ENCODE data around the gene LAP3. TPM values are rescaled to one million over a fixed set of nuclear protein-coding genes. Genes with fewer than 3 reads are reported as not detected.
A peak's percentile ranks its signal among the peaks of the same experiment; 100 is the strongest.

The LAP3 gene
- 63.8 and 65.1 TPM in 2 replicates for total RNA-seq (2014; rRNA removed)
- Bru-seq, nascent RNA = percentile 65 among the genes with signal in this experiment
- percentile 68 among the genes with signal in this experiment for BruChase-seq, experiment 1, labeled RNA remaining after a 6-hour chase
- BruChase-seq, experiment 2, labeled RNA remaining after a 2-hour chase = percentile 66 among the genes with signal in this experiment
- long read RNA-seq, transcript LAP3-201 (13 exons, 2,213 nt) = major isoform, 95 of 112 reads
- long read RNA-seq, partial matches to known transcripts = 11 of 112 reads
- long read RNA-seq, other reads (novel, unspliced or antisense) = 6 of 112 reads

DNA sequence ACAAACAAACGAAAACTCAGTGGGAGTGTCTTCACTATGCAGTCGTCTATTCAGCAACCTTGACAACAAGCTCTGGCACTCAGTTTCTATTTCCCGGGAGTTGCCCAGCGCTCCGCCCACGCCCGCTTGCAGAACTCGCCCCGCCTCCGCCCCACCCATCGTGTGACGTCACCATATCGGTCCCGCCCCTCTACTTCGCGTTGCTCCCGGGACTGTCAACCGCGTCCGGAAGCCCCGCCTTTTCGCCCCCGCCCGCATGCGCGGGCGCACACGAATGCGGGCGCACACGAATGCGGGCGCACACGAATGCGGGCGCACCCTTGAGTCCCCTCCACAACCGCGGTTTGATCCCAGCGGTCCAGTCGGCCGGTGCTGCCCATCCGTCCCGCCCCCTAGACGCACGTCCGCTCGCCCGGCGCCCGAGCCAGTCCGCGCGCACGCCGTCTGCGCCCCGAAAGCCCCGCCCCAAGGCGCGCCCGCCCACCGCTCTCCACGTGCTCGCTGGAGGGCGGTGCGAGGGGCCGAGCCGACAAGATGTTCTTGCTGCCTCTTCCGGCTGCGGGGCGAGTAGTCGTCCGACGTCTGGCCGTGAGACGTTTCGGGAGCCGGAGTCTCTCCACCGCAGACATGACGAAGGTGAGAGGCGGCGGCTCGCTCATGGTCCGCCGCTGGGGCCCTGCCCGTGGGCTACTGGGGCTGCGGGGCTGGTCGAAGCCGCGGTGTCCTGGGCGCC lies at the start of gene LAP3:
LAP3 (plus strand) TSS at position 267 of the 733 bp plus-strand sequence; CDS start at position 535, 268 bp downstream.
- ATAC-seq (peak; percentile 92), DNase-seq (peak; percentile 90)
- no peaks in the 10 kb centered on the region for H3F3A ChIP-seq (ENCODE audit: low read length, unreplicated experiment)
- no peaks in the 10 kb centered on the region for H3K27me3 ChIP-seq (ENCODE audit: low read length)
- peak within 1 kb of the TSS; percentile 96 for H3K4me2 ChIP-seq (ENCODE audit: low read length)
- peak within 1 kb of the TSS; percentile 84 for H2AFZ ChIP-seq (ENCODE audit: low read length)
- H3K9me3 ChIP-seq (ENCODE audit: low read length) = no peaks in the 10 kb centered on the region
- no TSS peak for BruUV-seq (replicated peaks)
- H3K27ac ChIP-seq (ENCODE audit: low read length) = peak within 1 kb of the TSS; percentile 44
- POLR2A ChIA-PET (ENCODE audit: unreplicated experiment) = no interaction called here
- intact Hi-C loops (cut with micrococcal nuclease) = loop anchor here (1.0 to 2.0 kb wide), 3 partner anchors 28 to 65 kb away; partner anchors contain the start of genes MED28 and QDPR
- peaks cover 23% of the 10 kb centered on the region for H3K79me2 ChIP-seq (ENCODE audit: low read length)
- H3K4me1 ChIP-seq (ENCODE audit: insufficient read depth, low read length) = peaks cover 10% of the 10 kb centered on the region
- H3K36me3 ChIP-seq (ENCODE audit: low read depth, low read length) = peaks cover 7% of the 10 kb centered on the region
- H3K9me2 ChIP-seq (replicated peaks; ENCODE audit: low read length) = no peaks in the 10 kb centered on the region
- peak within 1 kb of the TSS; percentile 91 for H3K4me3 ChIP-seq (ENCODE audit: low read length)
- CTCF ChIA-PET = no interaction called here
- H3K9ac ChIP-seq (ENCODE audit: low read length) = peak within 1 kb of the TSS; percentile 90
- TF ChIP-seq, protein P1, sequence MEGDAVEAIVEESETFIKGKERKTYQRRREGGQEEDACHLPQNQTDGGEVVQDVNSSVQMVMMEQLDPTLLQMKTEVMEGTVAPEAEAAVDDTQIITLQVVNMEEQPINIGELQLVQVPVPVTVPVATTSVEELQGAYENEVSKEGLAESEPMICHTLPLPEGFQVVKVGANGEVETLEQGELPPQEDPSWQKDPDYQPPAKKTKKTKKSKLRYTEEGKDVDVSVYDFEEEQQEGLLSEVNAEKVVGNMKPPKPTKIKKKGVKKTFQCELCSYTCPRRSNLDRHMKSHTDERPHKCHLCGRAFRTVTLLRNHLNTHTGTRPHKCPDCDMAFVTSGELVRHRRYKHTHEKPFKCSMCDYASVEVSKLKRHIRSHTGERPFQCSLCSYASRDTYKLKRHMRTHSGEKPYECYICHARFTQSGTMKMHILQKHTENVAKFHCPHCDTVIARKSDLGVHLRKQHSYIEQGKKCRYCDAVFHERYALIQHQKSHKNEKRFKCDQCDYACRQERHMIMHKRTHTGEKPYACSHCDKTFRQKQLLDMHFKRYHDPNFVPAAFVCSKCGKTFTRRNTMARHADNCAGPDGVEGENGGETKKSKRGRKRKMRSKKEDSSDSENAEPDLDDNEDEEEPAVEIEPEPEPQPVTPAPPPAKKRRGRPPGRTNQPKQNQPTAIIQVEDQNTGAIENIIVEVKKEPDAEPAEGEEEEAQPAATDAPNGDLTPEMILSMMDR (conservative IDR thresholded peaks at IDR 0.05; ENCODE audit: low read depth, low read length) = no peak
- TF ChIP-seq EZH2 (IDR thresholded peaks at IDR 0.05; ENCODE audit: low read length, unreplicated experiment) (no peak), EZH2phosphoT487 (IDR thresholded peaks at IDR 0.05; ENCODE audit: borderline replicate concordance, low read length) (no peak)
- no peaks in the 10 kb centered on the region for H4K20me1 ChIP-seq (ENCODE audit: low read length)

DNA sequence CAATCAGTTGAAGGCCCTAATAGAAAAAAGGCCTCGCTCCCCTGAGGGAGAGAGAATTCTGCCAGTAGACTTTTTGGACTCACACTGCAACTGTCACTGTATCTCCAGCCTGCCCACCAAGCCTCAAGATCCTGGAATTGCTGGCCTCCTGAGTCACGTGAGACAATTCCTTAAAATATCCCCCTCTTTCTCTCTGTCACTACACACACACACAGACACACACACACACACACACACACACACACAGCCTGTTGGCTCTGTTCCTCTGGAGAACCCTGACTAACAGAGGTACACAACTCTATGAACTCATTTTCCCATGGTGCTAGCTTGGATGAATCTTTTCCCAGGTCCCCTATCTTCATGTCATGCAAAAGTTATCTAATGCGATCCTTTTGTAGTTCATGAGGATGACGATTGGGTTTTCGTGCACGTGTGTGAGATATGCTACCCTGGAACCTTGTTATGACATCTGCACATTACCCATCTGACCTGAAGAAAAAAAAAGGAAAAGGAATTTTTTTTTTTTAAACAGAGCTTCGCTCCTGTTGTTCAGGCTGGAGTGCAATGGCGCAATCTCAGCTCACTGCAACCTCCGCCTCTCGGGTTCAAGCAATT lies 48.3 kb upstream of the LAP3 start:
- H2AFZ ChIP-seq (ENCODE audit: low read length) = no peak overlapping the region
- no peaks in the 10 kb centered on the region for H3K79me2 ChIP-seq (ENCODE audit: low read length)
- CTCF ChIA-PET = no interaction called here
- no peak overlapping the region for H3K9ac ChIP-seq (ENCODE audit: low read length)
- no peaks in the 10 kb centered on the region for H3K9me3 ChIP-seq (ENCODE audit: low read length)
- intact Hi-C loops (cut with micrococcal nuclease) = no loop called here
- H3K4me2 ChIP-seq (ENCODE audit: low read length) = no peak overlapping the region
- DNase-seq = no peak
- H3K4me1 ChIP-seq (ENCODE audit: insufficient read depth, low read length) = no peaks in the 10 kb centered on the region
- ATAC-seq = no peak
- H3F3A ChIP-seq (ENCODE audit: low read length, unreplicated experiment) = no peaks in the 10 kb centered on the region
- H3K27me3 ChIP-seq (ENCODE audit: low read length) = no peaks in the 10 kb centered on the region
- H3K27ac ChIP-seq (ENCODE audit: low read length) = no peak overlapping the region
- no peak overlapping the region for H3K4me3 ChIP-seq (ENCODE audit: low read length)
- H3K36me3 ChIP-seq (ENCODE audit: low read depth, low read length) = no peaks in the 10 kb centered on the region
- BruUV-seq (replicated peaks) = no TSS peak
- POLR2A ChIA-PET (ENCODE audit: unreplicated experiment) = no interaction called here
- no peaks in the 10 kb centered on the region for H4K20me1 ChIP-seq (ENCODE audit: low read length)
- TF ChIP-seq EZH2phosphoT487 (IDR thresholded peaks at IDR 0.05; ENCODE audit: borderline replicate concordance, low read length) (no peak), EZH2 (IDR thresholded peaks at IDR 0.05; ENCODE audit: low read length, unreplicated experiment) (no peak)
- TF ChIP-seq, protein P1 (conservative IDR thresholded peaks at IDR 0.05; ENCODE audit: low read depth, low read length) = no peak
- no peaks in the 10 kb centered on the region for H3K9me2 ChIP-seq (replicated peaks; ENCODE audit: low read length)
